H1 (cell line): ENCODE data around the gene TGFB1I1. TPM values are rescaled to one million over a fixed set of nuclear protein-coding genes. Genes with fewer than 3 reads are reported as not detected.

ENCODE experiments used
- CTCF ChIA-PET: fragments of 300-600 bp; sonication (Branson Sonifier 250); formaldehyde crosslinking; loops from one replicate; lab custom pipeline; 2021; ENCODE audit not compliant: partially characterized antibody; lab: Charles Lee
- POLR2A ChIA-PET: fragments of 300-600 bp; sonication (Branson Sonifier 250); formaldehyde crosslinking; loops from one replicate; lab custom pipeline; 2021; ENCODE audit warnings: inconsistent platforms; ENCODE audit not compliant: partially characterized antibody; lab: Charles Lee
- DNase-seq, 2 experiments: peaks; one replicate each; pipeline versions ENCODE4 v3.0.0 to v3.0.0-alpha.2; 2010 to 2022; ENCODE audit warnings: low spot score in 2 of 2, low read depth in 1 of 2, mixed read lengths in 1 of 2
- FAIRE-seq: peaks from 2 replicates; lab custom pipeline; 2011; peaks lifted over from hg19 to GRCh38; lab: Jason Lieb, UNC
- H2AFZ ChIP-seq: 2 replicates; pipeline ENCODE4 v1.8.1; 2012; ENCODE audit warnings: low read length, inconsistent platforms
- H2AK5ac ChIP-seq: 2 replicates; pipeline ENCODE4 v1.6.1; 2013; ENCODE audit warnings: low read depth, low read length
- H2BK120ac ChIP-seq: replicated peaks from 2 replicates; pipeline ENCODE3; 2013; ENCODE audit warnings: low read depth, low read length, inconsistent platforms
- H2BK12ac ChIP-seq: 2 replicates; pipeline ENCODE4 v1.6.1; 2013; ENCODE audit warnings: low read depth, low read length
- H2BK15ac ChIP-seq: 2 replicates; pipeline ENCODE4 v1.6.1; 2013; ENCODE audit warnings: low read length
- H2BK20ac ChIP-seq: 2 replicates; pipeline ENCODE4 v1.6.1; 2013; ENCODE audit warnings: low read length
- H2BK5ac ChIP-seq: 2 replicates; pipeline ENCODE4 v1.6.1; 2013; ENCODE audit warnings: low read depth, low read length
- H3K14ac ChIP-seq: 2 replicates; pipeline ENCODE4 v1.6.1; 2013; ENCODE audit warnings: inconsistent platforms; ENCODE audit not compliant: insufficient read length
- H3K18ac ChIP-seq: 2 replicates; pipeline ENCODE4 v1.6.1; 2013; ENCODE audit warnings: low read length; ENCODE audit errors: extremely low read depth
- H3K23ac ChIP-seq: 2 replicates; pipeline ENCODE4 v1.6.1; 2013; ENCODE audit warnings: inconsistent platforms; ENCODE audit not compliant: insufficient read length
- H3K23me2 ChIP-seq: 2 replicates; pipeline ENCODE4 v1.6.1; 2013; ENCODE audit warnings: low read depth, low read length
- H3K27ac ChIP-seq: 2 replicates; pipeline ENCODE4 v1.6.1; 2011; ENCODE audit warnings: low read depth, low read length, inconsistent platforms
- H3K27me3 ChIP-seq, 4 experiments: replicated peaks in 1 of 4; 1 replicate in 1 of 4; 2 replicates in 3 of 4; pipeline versions ENCODE4 v1.6.1 to v1.8.1; 2011 to 2013; ENCODE audit warnings: low read length in 3 of 4, mild to moderate bottlenecking in 3 of 4, inconsistent platforms in 2 of 4, mixed read lengths in 2 of 4, moderate library complexity in 1 of 4; ENCODE audit not compliant: control insufficient read depth in 3 of 4, insufficient read depth in 3 of 4; ENCODE audit errors: extremely low read depth in 1 of 4
- H3K36me3 ChIP-seq, 4 experiments: 2 replicates each; pipeline versions ENCODE4 v1.6.1 to v1.8.1; 2011 to 2013; ENCODE audit warnings: mild to moderate bottlenecking in 4 of 4, low read length in 3 of 4, moderate library complexity in 2 of 4, control low read depth in 1 of 4, inconsistent platforms in 1 of 4; ENCODE audit not compliant: insufficient read depth in 4 of 4, control insufficient read depth in 2 of 4
- H3K4ac ChIP-seq: replicated peaks from 2 replicates; pipeline ENCODE3; 2013; ENCODE audit warnings: low read length, low read depth, mixed read lengths, inconsistent platforms; ENCODE audit not compliant: insufficient read length
- H3K4me1 ChIP-seq, 4 experiments: replicated peaks in 1 of 4; 1 replicate in 1 of 4; 2 replicates in 3 of 4; pipeline versions ENCODE4 v1.6.1 to v1.8.1; 2011 to 2013; ENCODE audit warnings: low read length in 3 of 4, inconsistent platforms in 2 of 4, mixed read lengths in 1 of 4; ENCODE audit not compliant: insufficient read depth in 4 of 4, control insufficient read depth in 3 of 4
- H3K4me2 ChIP-seq, 2 experiments: 2 replicates each; pipeline versions ENCODE4 v1.6.1 to v1.8.1; 2011 to 2013; ENCODE audit warnings: low read depth in 2 of 2, low read length in 2 of 2, control low read depth in 1 of 2, inconsistent platforms in 1 of 2, mild to moderate bottlenecking in 1 of 2; ENCODE audit not compliant: insufficient read depth in 1 of 2
- H3K4me3 ChIP-seq, 4 experiments: fragments of 200-600, 300-600 bp in 1 of 4; sonication (generic), shearing (Covaris generic), sonication (Bioruptor Twin) in 1 of 4; 2 replicates each; pipeline versions ENCODE4 v1.5.1 to v1.8.1; 2011 to 2016; ENCODE audit warnings: low read length in 4 of 4, low read depth in 3 of 4, control low read depth in 2 of 4, inconsistent platforms in 2 of 4, mild to moderate bottlenecking in 2 of 4, mixed read lengths in 1 of 4, moderate library complexity in 1 of 4; ENCODE audit not compliant: insufficient read depth in 2 of 4; ENCODE audit errors: extremely low read depth in 1 of 4
- H3K56ac ChIP-seq: replicated peaks from 2 replicates; pipeline ENCODE3; 2013; ENCODE audit warnings: low read depth, mild to moderate bottlenecking, mixed read lengths, low read length, inconsistent platforms; ENCODE audit not compliant: insufficient read length
- H3K79me1 ChIP-seq: 2 replicates; pipeline ENCODE4 v1.6.1; 2013; ENCODE audit warnings: low read depth, low read length, control low read depth
- H3K79me2 ChIP-seq, 2 experiments: 2 replicates each; pipeline versions ENCODE4 v1.6.1 to v1.8.1; 2012 to 2013; ENCODE audit warnings: low read length in 2 of 2, mild to moderate bottlenecking in 2 of 2, inconsistent platforms in 1 of 2; ENCODE audit not compliant: insufficient read depth in 2 of 2, control insufficient read depth in 1 of 2
- H3K9ac ChIP-seq, 4 experiments: replicated peaks in 1 of 4; 1 replicate in 1 of 4; 2 replicates in 3 of 4; pipeline versions ENCODE4 v1.6.1 to v1.8.1; 2011 to 2013; ENCODE audit warnings: low read depth in 3 of 4, low read length in 3 of 4, control low read depth in 2 of 4, mild to moderate bottlenecking in 2 of 4, moderate library complexity in 2 of 4, inconsistent platforms in 1 of 4; ENCODE audit errors: extremely low read depth in 1 of 4
- H3K9me3 ChIP-seq, 2 experiments: 2 replicates each; pipeline versions ENCODE4 v1.6.1 to v1.8.1; 2012 to 2013; ENCODE audit warnings: mild to moderate bottlenecking in 2 of 2, moderate library complexity in 2 of 2, control low read depth in 1 of 2, inconsistent platforms in 1 of 2, low read depth in 1 of 2, low read length in 1 of 2, mixed read lengths in 1 of 2; ENCODE audit not compliant: insufficient read depth in 2 of 2
- H4K20me1 ChIP-seq, 2 experiments: replicated peaks in 1 of 2; 2 replicates each; pipeline versions ENCODE3 to v1.8.1; 2011 to 2013; ENCODE audit warnings: inconsistent platforms in 2 of 2, low read length in 2 of 2, mild to moderate bottlenecking in 1 of 2; ENCODE audit not compliant: insufficient read depth in 2 of 2, control insufficient read depth in 1 of 2
- H4K5ac ChIP-seq: 2 replicates; pipeline ENCODE4 v1.6.1; 2013; ENCODE audit warnings: low read length, low read depth, mixed read lengths, inconsistent platforms; ENCODE audit not compliant: insufficient read length
- H4K8ac ChIP-seq: 2 replicates; pipeline ENCODE4 v1.8.0; 2013; ENCODE audit warnings: mild to moderate bottlenecking, moderate library complexity, low read length, inconsistent platforms; ENCODE audit not compliant: insufficient read depth; ENCODE audit errors: extremely low read depth
- H4K91ac ChIP-seq: replicated peaks from 2 replicates; pipeline ENCODE3; 2013; ENCODE audit warnings: low read length, mixed read lengths, inconsistent platforms; ENCODE audit not compliant: insufficient read length
- NANOG ChIP-seq: IDR thresholded peaks from 2 replicates; pipeline ENCODE4 v1.6.1; 2011; ENCODE audit warnings: low read length, low read depth, mild to moderate bottlenecking, inconsistent platforms; ENCODE audit not compliant: insufficient read depth, poor library complexity, severe bottlenecking
- WGBS, 2 experiments: shearing (Covaris generic) in 1 of 2; methylation state at CpG; one replicate each; pipeline versions ENCODE4 v1.1.6 to v1.1.7; 2013 to 2015; ENCODE audit warnings: low lambda C conversion rate in 2 of 2, mixed read lengths in 2 of 2, inconsistent platforms in 1 of 2, low coverage in 1 of 2, missing lambda C conversion rate in 1 of 2; ENCODE audit not compliant: insufficient replicate concordance in 2 of 2, insufficient coverage in 1 of 2, insufficient read length in 1 of 2; ENCODE audit errors: extremely low coverage in 1 of 2, missing lambda C conversion rate in 1 of 2; 5-methylcytosine and 5-hydroxymethylcytosine counted together
- polyA plus RNA-seq, 7 experiments: library from polyadenylated mRNA; depleted of rRNA in 3 of 7; stranded (reverse) in 5 of 7; unstranded in 2 of 7; fragments of >200 nt in 5 of 7; fragments of 200-250 nt in 2 of 7; gene quantifications; 1 replicate in 5 of 7; 2 replicates in 1 of 7; 4 replicates in 1 of 7; pipeline versions ENCODE4 v1.2.1 to v1.2.3, GENCODE V29; 2011 to 2013; ENCODE audit warnings: missing spikeins in 2 of 7, mixed read lengths in 2 of 7
- total RNA-seq: library from RNA; stranded (reverse); fragmentation: NEBNext Ultra II Directional; extraction: Animal tissue kit (Norgen Biotek cat#: 25700); gene quantifications from 2 replicates; pipeline ENCODE4 v1.2.1, GENCODE V29; 2021

The TGFB1I1 gene
- total and polyA plus RNA-seq, 2 of the 8 experiments (the other 6 are each of a cell fraction or from before 2014, with no cell fraction given) = 5.6 to 5.8 TPM

- no peak overlapping the region for H3K18ac ChIP-seq
- no peak overlapping the region for H3K4me3 ChIP-seq
- H2AK5ac ChIP-seq = no peak overlapping the region
- no peak overlapping the region for H3K27ac ChIP-seq
- no peak for TF ChIP-seq NANOG
- H3K79me1 ChIP-seq = no peaks in the 10 kb centered on the region
- no peaks in the 10 kb centered on the region for H3K27me3 ChIP-seq
- no peaks in the 10 kb centered on the region for H4K20me1 ChIP-seq
- peaks cover 0 to 9% (median under 1%) of the 10 kb centered on the region in 4 experiments; a peak in 2 of 8 replicates for H3K36me3 ChIP-seq
- no peak overlapping the region for H3K4me2 ChIP-seq
- no peak overlapping the region for H3K23ac ChIP-seq
- no peak overlapping the region for H4K91ac ChIP-seq
- H2BK5ac ChIP-seq = no peak overlapping the region
- FAIRE-seq (no peak), DNase-seq (no peak)
- CTCF ChIA-PET = interaction anchor here (0.7 to 1.7 kb wide), 3 partner anchors 8 to 218 kb away, joined by 3 to 6 read pairs (median 3); partner anchors contain the start of gene RUSF1
- H2BK12ac ChIP-seq = no peak overlapping the region
- no peak overlapping the region for H2BK20ac ChIP-seq
- POLR2A ChIA-PET = interaction anchor here (0.9 to 10.6 kb wide), 2 partner anchors 8 to 11 kb away, joined by 5 to 69 read pairs; partner anchors contain the start of gene RUSF1
- WGBS, 2 experiments = 92% methylated on average over 10 of the region's 10 CpGs; no CpG with 5 or more reads in 1 of the 2 experiments
- no peaks in the 10 kb centered on the region for H3K79me2 ChIP-seq
- H3K4me1 ChIP-seq = peaks cover 0 to 4% (median 0%) of the 10 kb centered on the region in 4 experiments; a peak in 3 of 7 replicates
- no peaks in the 10 kb centered on the region for H3K9me3 ChIP-seq
- H2BK120ac ChIP-seq = no peak overlapping the region
- no peak overlapping the region for H4K5ac ChIP-seq
- H2AFZ ChIP-seq = no peak overlapping the region
- H3K56ac ChIP-seq = no peak overlapping the region
- H3K9ac ChIP-seq = no peak overlapping the region
- no peak overlapping the region for H3K4ac ChIP-seq
- H3K23me2 ChIP-seq = no peaks in the 10 kb centered on the region
- no peak overlapping the region for H2BK15ac ChIP-seq
- no peak overlapping the region for H3K14ac ChIP-seq
- no peak overlapping the region for H4K8ac ChIP-seq
These were observed 24.7 kb downstream of the TGFB1I1 start for GRCh38 chr16:31496670-31497069.
